ENCODE data around the gene TNNT3. TPM values are rescaled to one million over a fixed set of nuclear protein-coding genes. Genes with fewer than 3 reads are reported as not detected.

Gene TNNT3
- total and polyA plus RNA-seq, 11 donors: 17.1 to 84.5 (median 46.4) TPM

- Histone ChIP-seq H3K9me3 (no peaks in the 10 kb centered on the region), H3K36me3 (peaks cover 0 to 45% (median 31%) of the 10 kb centered on the region in 9 donors), H3K27ac (peak overlapping the region in 2 of 12 donors; percentile 3 to 71), H3K4me3 (peak overlapping the region in 1 of 12 donors; percentile 16), H3K27me3 (no peaks in the 10 kb centered on the region), H3K4me1 (peaks cover 0 to 32% (median 0%) of the 10 kb centered on the region in 12 donors)
- intact Hi-C loops (cut with DNase I): loop anchor here in 2 of 10 donors (5.0 to 10.0 kb wide), 3 partner anchors 53 to 255 kb away; partner anchors contain the start of genes MRPL23 (in 1 of the 2) and TNNI2 (in 1 of the 2)
- WGBS, 4 donors: 87 to 96% (median 92%) methylated on average over 28 to 33 of the region's 33 CpGs
- peak in 2 of 5 donors; percentile 22 to 52 for DNase-seq
- peak in 3 of 4 donors; percentile 2 to 5 (median 3) for ATAC-seq
- TF ChIP-seq CTCF (IDR thresholded peaks at IDR 0.05) (no peak), POLR2A (IDR thresholded peaks at IDR 0.05) (no peak)
Observed at GRCh38 chr11:1889941-1890855, 29.3 kb upstream of the TNNT3 start.

- WGBS, 4 donors: 84 to 87% (median 86%) methylated on average over 15 to 34 of the region's 34 CpGs
- H3K27me3 ChIP-seq: no peaks in the 10 kb centered on the region
- no peak overlapping the region for H3K4me3 ChIP-seq
- ATAC-seq (peak in 3 of 4 donors; percentile 6 to 9 (median 7)), DNase-seq (peak in 3 of 5 donors; percentile 28 to 62 (median 28))
- H3K4me1 ChIP-seq: peaks cover 0 to 32% (median 0%) of the 10 kb centered on the region in 12 donors
- peaks cover 0 to 35% (median 21%) of the 10 kb centered on the region in 9 donors for H3K36me3 ChIP-seq
- H3K9me3 ChIP-seq: no peaks in the 10 kb centered on the region
- H3K27ac ChIP-seq: peak overlapping the region in 3 of 12 donors; percentile 3 to 68 (median 19)
- intact Hi-C loops (cut with DNase I): loop anchor here in 1 of 10 donors (5.0 to 10.0 kb wide), 2 partner anchors 54 kb away; partner anchors contain the start of genes MRPL23 and TNNI2
- TF ChIP-seq CTCF (IDR thresholded peaks at IDR 0.05) (no peak), POLR2A (IDR thresholded peaks at IDR 0.05) (no peak)
Observed at GRCh38 chr11:1890856-1891830, 28.4 kb upstream of the TNNT3 start.

- no peak for ATAC-seq
- DNase-seq: no peak
- intact Hi-C loops (cut with DNase I): loop anchor here in 1 of 10 donors (5.0 to 10.0 kb wide), 2 partner anchors 53 to 54 kb away; partner anchors contain the start of genes MRPL23 and TNNI2
- Histone ChIP-seq H3K36me3 (peaks cover 0 to 29% (median 15%) of the 10 kb centered on the region in 9 donors), H3K27ac (peak within 1 kb of the TSS in 5 of 12 donors; percentile 3 to 68 (median 24)), H3K27me3 (no peaks in the 10 kb centered on the region), H3K9me3 (no peaks in the 10 kb centered on the region), H3K4me1 (peaks cover 0 to 36% (median 0%) of the 10 kb centered on the region in 12 donors), H3K4me3 (peak within 1 kb of the TSS in 1 of 12 donors; percentile 15)
- TF ChIP-seq CTCF (IDR thresholded peaks at IDR 0.05) (no peak), POLR2A (IDR thresholded peaks at IDR 0.05) (no peak)
- WGBS, 4 donors: 88 to 95% (median 90%) methylated on average over 5 to 7 of the region's 7 CpGs
Observed at GRCh38 chr11:1891831-1892115, 27.7 kb upstream of the TNNT3 start, which contains the start of gene PRR33. Gene PRR33 (minus strand): TSS chr11:1891895. CDS start chr11:1890584, 1,311 bp downstream.

All from heart left ventricle (tissue), 16 donors.